CD4-positive, alpha-beta T cell treated with Interleukin-17A for 1 hour (primary cell): ENCODE results near the gene STK10.
A peak's percentile ranks its signal among the peaks of the same experiment; 100 is the strongest.
"Not testable (repeated sequence)": the region's sequence is repeated elsewhere in the genome, so short reads cannot be mapped to it uniquely, and the experiment has no call there.

Experiments used
- DNase-seq: peaks from one replicate; pipeline ENCODE4 v3.0.0-alpha.2; 2020

Gene STK10

GRCh38 chr5:172188033-172188892 is at the start of gene STK10:
Gene STK10, minus strand, starts transcription at chr5:172188224. Its CDS starts 182 bp downstream, at chr5:172188042.
- peak; percentile 91 for DNase-seq

GRCh38 chr5:172235827-172236736 is 48.1 kb upstream of the STK10 start:
- no peak for DNase-seq

GRCh38 chr5:172235132-172235780 is 47.2 kb upstream of the STK10 start:
- DNase-seq, result no peak

- DNase-seq, result no peak
Measured at GRCh38 chr5:172234031-172234430, 46.0 kb upstream of the STK10 start.

- DNase-seq, result no peak
Measured at GRCh38 chr5:172229904-172230303, 41.9 kb upstream of the STK10 start.

GRCh38 chr5:172224996-172225395 is 37.0 kb upstream of the STK10 start:
- no peak for DNase-seq

- DNase-seq, result no peak
Measured at GRCh38 chr5:172223901-172224873, 36.2 kb upstream of the STK10 start.

GRCh38 chr5:172219296-172219695 is 31.3 kb upstream of the STK10 start:
- no peak for DNase-seq

- DNase-seq, result no peak
Measured at GRCh38 chr5:172216345-172216744, 28.3 kb upstream of the STK10 start.

GRCh38 chr5:172213126-172213525 is 25.1 kb upstream of the STK10 start:
- no peak for DNase-seq

GRCh38 chr5:172211676-172212075 is 23.7 kb upstream of the STK10 start:
- DNase-seq, result no peak

GRCh38 chr5:172209714-172210113 is 21.7 kb upstream of the STK10 start:
- no peak for DNase-seq

- no peak for DNase-seq
Measured at GRCh38 chr5:172207511-172207910, 19.5 kb upstream of the STK10 start.

GRCh38 chr5:172205984-172206383 is 18.0 kb upstream of the STK10 start:
- not testable (repeated sequence) for DNase-seq

GRCh38 chr5:172200476-172200875 is 12.5 kb upstream of the STK10 start:
- DNase-seq, result no peak

- DNase-seq, result no peak
Measured at GRCh38 chr5:172199446-172199845, 11.4 kb upstream of the STK10 start.

GRCh38 chr5:172197775-172198174 is 9.8 kb upstream of the STK10 start:
- not testable (repeated sequence) for DNase-seq

GRCh38 chr5:172194985-172195774 is 7.2 kb upstream of the STK10 start:
- DNase-seq, result no peak

GRCh38 chr5:172193872-172194271 is 5.8 kb upstream of the STK10 start, which contains the start of gene EFCAB9:
Gene EFCAB9, plus strand, starts transcription at chr5:172194172. Its CDS starts 1 bp downstream, at chr5:172194173.
- DNase-seq, result no peak

GRCh38 chr5:172189693-172190296 is 1.8 kb upstream of the STK10 start:
- DNase-seq, result no peak
